ENCODE data around the gene TCF3. TPM values are rescaled to one million over a fixed set of nuclear protein-coding genes. Genes with fewer than 3 reads are reported as not detected.

The TCF3 gene
- total RNA-seq, 1 experiment from 2014 or later, result 304 TPM

- H2BK12ac ChIP-seq (ENCODE audit: insufficient read length, low read depth, low read length), result no peak overlapping the region
- H3K14ac ChIP-seq (ENCODE audit: insufficient read depth, low read length), result no peak overlapping the region
- Mint-ChIP-seq H3K27me3 (ENCODE audit: low read depth) (peaks cover 2% of the 10 kb centered on the region; the same call in 1 of the 2 replicates), H3K9me3 (peaks cover 0 to 2% of the 10 kb centered on the region in 2 experiments; a peak in 2 of 5 replicates), H3K4me3 (no peak overlapping the region), H3K36me3 (ENCODE audit: insufficient read depth in 1 of 3, low read depth in 3 of 3) (peaks cover 33 to 69% (median 53%) of the 10 kb centered on the region in 3 experiments), H3K4me1 (peaks cover 10 to 18% of the 10 kb centered on the region in 2 experiments), H3K27ac (peak overlapping the region in 1 of 3 experiments; percentile 57; a peak in 1 of 7 replicates)
- no peak overlapping the region for H3K18ac ChIP-seq (ENCODE audit: insufficient read length, low read depth, low read length)
- H2AK5ac ChIP-seq (ENCODE audit: insufficient read length, low read length), result no peak overlapping the region
- DNase-seq, result no peak
- H2BK5ac ChIP-seq (ENCODE audit: insufficient read length, low read length), result no peak overlapping the region
- H3K79me2 ChIP-seq (ENCODE audit: insufficient read depth, low read length), result peaks cover 9% of the 10 kb centered on the region; the same call in 1 of the 2 replicates
- H3T11ph ChIP-seq (ENCODE audit: low read length), result no peak overlapping the region
- no peak overlapping the region for H2BK120ac ChIP-seq (ENCODE audit: low read depth, low read length, poor library complexity, severe bottlenecking)
- no peak overlapping the region for H3K23ac ChIP-seq (ENCODE audit: insufficient read length, low read depth, low read length)
- H3K4me1 ChIP-seq (ENCODE audit: insufficient read depth, low read length), result no peaks in the 10 kb centered on the region
- no peak overlapping the region for H3K4me2 ChIP-seq (ENCODE audit: insufficient read depth, insufficient read length, low read length)
- H3K23me2 ChIP-seq (ENCODE audit: insufficient read length, low read depth, low read length, poor library complexity, severe bottlenecking), result peaks cover 5% of the 10 kb centered on the region
- no peak overlapping the region for H4K5ac ChIP-seq (ENCODE audit: insufficient read length, low read depth, low read length)
- no peaks in the 10 kb centered on the region for H3K27me3 ChIP-seq (ENCODE audit: insufficient read depth, low read length)
- H3K79me1 ChIP-seq (ENCODE audit: insufficient read depth, low read depth, low read length, poor library complexity, severe bottlenecking), result peaks cover 9% of the 10 kb centered on the region
- no CpG with 5 or more reads among the region's 41 CpGs for WGBS (ENCODE audit: extremely low coverage, insufficient read length, low lambda C conversion rate)
- no peak overlapping the region for H3K9ac ChIP-seq (ENCODE audit: extremely low read depth, insufficient read length, low read length)
- no peak overlapping the region for H3K4ac ChIP-seq (ENCODE audit: low read depth, low read length)
- H3K56ac ChIP-seq (ENCODE audit: insufficient read length, low read depth, low read length), result no peak overlapping the region
- no peak for TF ChIP-seq CTCF (conservative IDR thresholded peaks at IDR 0.05)
- H4K91ac ChIP-seq (ENCODE audit: insufficient read length, low read depth, low read length), result no peak overlapping the region
- no peak overlapping the region for H2BK20ac ChIP-seq (ENCODE audit: low read depth, low read length, poor library complexity, severe bottlenecking)
- no peak overlapping the region for H2BK15ac ChIP-seq (ENCODE audit: low read depth, low read length)
- H4K20me1 ChIP-seq (ENCODE audit: control insufficient read depth, insufficient read depth, insufficient read length), result no peaks in the 10 kb centered on the region
- H3K9me3 ChIP-seq (ENCODE audit: control insufficient read depth, low read depth, low read length), result no peaks in the 10 kb centered on the region
- H2AFZ ChIP-seq (ENCODE audit: low read length), result no peak overlapping the region
- H4K8ac ChIP-seq (replicated peaks; ENCODE audit: insufficient read length, low read depth, low read length), result no peak overlapping the region
- no peak overlapping the region for H3K27ac ChIP-seq (ENCODE audit: insufficient read length, low read depth, low read length)
These were observed 4.6 kb downstream of the TCF3 start for GRCh38 chr19:1647501-1648458.

Measured in H9 (cell line).